Measurements from ENCODE around the gene SCRT2.

The SCRT2 gene

DNA sequence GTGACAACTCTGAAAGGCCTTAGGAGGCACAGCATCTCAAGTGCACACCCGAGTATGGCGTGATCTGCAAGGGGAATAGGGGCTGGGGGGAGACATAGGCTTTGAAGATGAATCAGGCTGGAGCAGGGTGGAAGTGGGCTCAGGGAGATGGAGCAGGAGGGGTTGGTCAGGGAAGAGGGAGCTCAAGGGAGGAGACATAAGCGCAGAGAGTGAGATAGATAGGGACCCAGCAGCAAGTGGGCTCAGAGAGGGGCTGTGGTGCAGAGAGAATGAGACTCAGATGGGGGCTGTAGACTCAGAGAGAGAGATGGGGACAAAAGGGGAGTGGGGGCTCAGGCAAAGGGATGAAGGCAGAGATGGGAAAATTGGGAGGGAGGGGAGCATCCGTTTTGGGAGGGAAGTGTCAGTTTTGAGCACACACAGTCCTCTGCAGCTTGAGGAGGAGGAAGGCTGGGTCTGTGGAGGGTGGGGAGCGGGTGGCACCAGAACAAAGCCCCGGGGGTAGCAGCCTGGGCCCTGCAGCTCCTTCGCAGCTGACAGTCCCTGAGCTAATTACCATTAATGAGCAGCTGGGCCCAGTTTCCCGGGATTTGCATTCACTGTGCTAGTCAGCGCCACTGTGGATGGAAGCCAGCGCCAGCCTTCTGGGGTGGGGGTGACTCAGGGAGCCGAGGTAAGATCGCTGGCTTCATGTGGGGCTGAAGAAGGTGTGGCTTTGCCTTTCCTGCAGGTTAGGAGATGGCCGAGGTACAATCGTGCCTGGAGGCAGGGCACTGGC is 41.3 kb downstream of the SCRT2 start:
- no peak for DNase-seq (ENCODE audit: low read depth in 2 of 2)

DNA sequence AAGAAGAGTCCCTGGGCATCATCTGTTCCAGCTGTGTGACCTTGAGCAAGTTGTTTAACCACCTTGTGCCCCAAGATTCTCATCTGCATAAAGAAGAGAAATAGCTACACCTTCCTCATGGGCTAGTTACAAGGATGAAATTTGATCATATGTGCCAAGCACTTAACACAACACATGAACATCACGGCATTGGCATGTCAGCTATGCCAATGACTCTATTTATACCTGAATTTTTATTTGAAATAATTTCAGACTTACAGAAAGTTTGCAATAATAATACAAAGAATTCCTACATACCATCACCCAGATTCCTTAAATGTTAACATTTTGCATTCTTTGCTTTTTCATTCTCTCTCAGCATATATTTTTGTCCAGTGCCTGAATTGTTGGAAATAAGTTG is 44.5 kb downstream of the SCRT2 start:
- DNase-seq (ENCODE audit: low read depth in 2 of 2) = no peak

DNA sequence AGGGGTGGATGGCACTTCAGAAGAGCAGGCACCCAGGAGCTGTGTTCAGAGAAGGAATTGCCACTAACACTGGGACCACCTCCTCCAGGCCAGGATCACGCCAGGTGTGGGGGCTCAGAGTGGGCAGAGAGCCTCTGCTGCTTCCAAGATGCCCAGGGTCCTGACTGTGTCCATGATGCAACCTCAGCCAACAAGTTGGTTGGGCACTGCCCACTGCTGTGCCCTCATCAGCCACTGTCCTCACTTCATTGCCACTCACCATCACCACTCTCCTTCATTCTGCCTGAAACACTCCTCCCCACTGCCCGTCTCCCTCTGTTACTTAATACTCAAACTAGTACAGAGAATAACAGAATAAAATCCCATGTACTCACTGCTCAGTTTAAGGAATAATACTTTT is 49.0 kb downstream of the SCRT2 start:
- DNase-seq (ENCODE audit: low read depth in 2 of 2) = no peak

DNA sequence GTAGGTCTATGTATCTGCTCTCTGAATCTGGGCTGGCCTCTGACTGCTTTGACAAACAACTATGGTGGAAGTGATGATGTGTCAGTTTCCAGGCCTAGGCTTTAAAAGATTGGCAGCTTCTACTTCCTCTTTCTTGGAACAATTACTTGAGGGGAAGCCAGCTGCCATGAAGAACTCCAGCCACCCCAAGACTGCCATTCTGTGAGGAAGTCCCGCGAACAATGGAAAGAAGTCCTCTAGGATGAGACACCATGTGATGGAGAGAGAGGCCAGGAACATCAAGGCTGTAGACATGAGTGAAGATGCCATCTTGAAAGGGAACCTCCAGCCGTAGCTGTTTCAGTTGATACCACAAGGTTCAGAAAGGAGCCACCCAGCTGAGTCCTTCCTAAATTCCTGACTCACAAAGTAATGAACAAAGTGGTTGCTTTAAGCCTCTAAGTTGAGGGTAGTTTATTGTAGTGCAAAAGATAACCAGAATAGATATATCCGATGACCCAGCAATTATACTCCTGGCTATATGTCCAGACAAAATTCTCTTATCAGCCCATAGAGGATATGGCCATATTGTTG is 50.2 kb downstream of the SCRT2 start:
- DNase-seq (ENCODE audit: low read depth in 2 of 2) = no peak

DNA sequence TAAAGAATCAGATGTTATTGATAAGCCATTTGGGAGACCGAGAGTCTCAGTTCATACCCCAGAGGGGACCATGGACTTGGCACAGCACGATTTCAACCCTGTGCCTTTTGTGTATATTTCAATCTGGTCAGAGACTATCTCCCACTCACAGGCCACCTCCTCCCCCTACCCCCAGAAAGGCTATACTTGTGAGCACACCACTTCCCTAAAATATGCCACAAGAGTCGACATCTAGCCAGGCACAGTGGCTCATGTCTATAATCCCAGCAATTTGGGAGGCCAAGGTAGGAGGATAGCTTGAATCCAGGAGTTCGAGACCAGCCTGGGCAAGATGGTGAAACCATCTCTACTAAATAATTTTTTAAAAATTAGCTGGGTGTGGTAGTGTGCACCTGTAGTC is 51.9 kb downstream of the SCRT2 start:
- DNase-seq (ENCODE audit: low read depth in 2 of 2) = no peak

DNA sequence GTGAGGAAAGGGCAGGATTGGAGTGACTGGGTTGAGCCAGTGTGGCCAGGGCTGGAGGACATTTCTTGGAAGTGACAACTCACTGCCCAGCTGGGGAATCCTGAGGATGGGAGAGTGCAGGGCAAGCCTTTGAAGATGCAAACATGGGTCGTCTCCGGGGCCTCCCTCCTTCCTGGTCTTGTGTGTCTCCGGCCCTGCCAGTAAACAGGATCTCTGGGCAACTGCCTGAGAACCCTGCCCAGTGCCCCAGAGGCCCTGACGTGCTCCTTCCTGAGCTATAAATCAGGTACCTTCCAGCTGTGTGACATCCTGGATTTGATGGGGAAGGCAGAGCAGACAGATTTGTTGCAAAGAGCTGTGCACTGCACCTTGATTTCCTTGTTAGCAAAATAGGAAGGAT is 52.6 kb downstream of the SCRT2 start:
- no peak for DNase-seq (ENCODE audit: low read depth in 2 of 2)

DNA sequence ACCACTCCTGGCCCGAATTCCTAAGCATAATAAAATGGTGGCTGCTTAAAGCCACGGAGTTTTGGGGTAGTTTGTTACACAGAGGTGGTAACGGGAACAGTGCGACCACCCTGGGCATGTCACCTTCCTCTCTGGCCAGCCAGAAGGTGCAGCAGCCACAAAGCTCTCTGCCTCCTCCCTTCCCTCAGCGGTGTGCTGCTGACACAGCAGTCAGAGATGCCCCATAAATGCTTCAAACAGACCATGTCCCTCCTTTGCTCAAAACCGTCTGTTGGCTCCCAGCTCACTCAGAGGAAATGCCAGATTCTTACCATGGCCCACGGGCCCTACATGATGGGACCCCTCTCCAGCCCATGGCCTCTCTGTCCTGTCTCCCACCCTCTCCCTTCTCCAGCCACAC is 53.4 kb downstream of the SCRT2 start:
- DNase-seq (ENCODE audit: low read depth in 2 of 2) = no peak

DNA sequence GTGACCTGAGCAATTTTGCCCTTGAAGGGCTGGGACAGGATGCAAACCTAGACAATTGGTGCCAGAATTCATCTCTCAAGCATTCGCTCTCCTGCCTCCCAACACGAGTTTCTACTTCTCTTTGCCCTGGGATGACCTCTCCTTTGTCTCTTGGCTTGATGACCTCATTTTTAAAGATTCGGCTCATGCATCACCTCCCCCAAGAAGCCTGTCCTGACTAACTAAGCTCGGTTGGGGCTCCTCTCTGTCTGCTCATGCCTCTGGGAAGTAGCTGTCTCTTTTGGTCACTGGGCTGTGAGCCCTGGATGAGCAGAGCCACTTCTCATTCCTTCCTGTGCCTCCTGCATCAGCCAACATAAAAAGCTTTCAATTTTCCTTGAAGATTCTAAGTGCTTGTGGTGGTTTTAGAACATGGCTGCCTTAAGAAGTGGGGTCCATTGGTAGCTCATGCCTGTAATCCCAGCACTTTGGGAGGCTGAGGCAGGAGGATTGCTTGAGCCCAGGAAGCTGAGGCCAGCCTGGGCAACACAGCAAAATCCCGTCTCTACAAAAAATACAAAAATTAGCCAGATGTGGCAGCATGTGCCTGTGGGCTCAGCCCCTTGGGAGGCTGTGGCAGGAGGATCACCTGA is 54.4 kb downstream of the SCRT2 start:
- no peak for DNase-seq (ENCODE audit: low read depth in 2 of 2)

DNA sequence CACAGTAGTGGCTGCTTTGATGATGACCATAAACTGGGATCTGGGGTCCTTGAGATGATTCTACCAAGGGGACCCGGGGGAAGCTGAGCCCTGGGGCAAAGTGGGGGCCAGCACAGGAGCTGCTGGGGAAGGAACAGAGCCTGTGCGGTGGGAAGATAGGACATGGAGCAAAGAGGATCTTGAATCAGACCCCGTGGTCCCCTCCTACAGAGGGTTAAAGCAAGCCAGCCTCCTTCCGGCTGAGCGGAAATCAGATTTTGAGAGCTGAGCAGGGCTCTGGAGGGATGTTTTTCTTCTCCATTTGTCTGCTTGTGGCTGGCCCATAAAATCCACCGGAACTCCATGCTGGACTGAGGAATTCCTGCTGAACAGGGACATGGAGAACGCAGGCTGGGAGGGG is 55.4 kb downstream of the SCRT2 start:
- DNase-seq (ENCODE audit: low read depth in 2 of 2) = no peak

GRCh38 chr20:618980-619379 is 56.6 kb downstream of the SCRT2 start:
- DNase-seq (ENCODE audit: low read depth in 2 of 2) = no peak

DNA sequence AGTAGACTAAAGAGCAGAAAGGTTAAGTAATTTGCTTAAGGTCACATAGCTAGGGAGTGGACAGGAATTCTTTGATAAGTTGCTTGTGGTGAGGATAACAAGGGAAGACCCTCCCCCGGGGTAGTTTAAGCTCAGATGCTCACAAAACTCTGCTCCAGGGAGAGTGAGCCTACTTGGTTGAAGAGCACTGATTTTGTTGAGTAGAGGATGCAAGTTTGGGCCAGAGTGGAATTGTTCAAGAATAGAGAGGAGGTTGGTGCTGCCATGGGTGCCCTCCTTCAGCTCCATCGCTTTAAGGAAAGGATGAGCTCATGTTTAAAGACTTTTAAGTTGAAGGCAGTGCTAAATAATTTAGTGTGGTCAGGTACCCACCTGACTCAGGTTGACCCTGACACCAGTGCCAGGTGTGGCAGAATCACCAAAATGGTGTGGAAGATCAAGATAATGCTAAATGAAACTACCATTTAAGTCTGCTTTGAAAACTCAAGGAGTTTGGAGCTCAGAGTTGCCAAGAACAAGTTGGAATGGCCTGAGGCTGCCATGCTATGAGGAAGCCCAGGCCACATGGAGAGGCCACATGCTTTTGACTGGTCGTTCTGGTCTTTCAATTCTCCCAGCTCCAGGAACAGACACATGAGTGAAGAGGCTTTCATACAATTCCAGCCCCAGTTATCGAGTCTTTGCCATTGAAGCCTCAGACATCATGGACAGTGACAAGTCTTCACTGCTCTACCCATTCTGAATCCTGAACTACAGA is 57.5 kb downstream of the SCRT2 start:
- no peak for DNase-seq (ENCODE audit: low read depth in 2 of 2)

DNA sequence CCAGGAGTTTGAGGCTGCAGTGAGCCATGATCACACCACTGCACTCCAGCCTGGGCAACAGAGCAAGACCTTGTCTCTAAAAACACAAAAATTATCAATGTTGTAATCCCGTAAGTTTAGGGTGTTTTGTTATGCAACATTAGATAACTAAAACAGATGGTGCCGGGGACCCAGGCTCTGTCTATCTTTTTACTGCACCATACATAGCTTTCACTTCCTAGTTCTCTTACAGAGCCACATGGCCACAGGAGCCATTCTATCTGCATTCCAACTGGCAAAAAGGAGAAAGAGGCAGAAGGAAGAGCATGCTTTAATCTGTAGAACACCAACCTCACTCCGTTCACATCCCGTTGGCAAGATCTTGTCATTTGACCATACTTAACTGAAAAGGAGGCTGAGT is 60.1 kb downstream of the SCRT2 start:
- DNase-seq (ENCODE audit: low read depth in 2 of 2) = no peak

- no peak for DNase-seq (ENCODE audit: low read depth in 2 of 2)
Measured at GRCh38 chr20:611843-612185, 63.8 kb downstream of the SCRT2 start.

Measured in stimulated activated CD8-positive, alpha-beta memory T cell treated with anti-CD3 and anti-CD28 coated beads, Interleukin-15, amount 100 ng/mL, for 4 hours (primary cell).